T-helper 1 cell (primary cell): ENCODE results near the gene SPATA32.
A peak's percentile ranks its signal among the peaks of the same experiment; 100 is the strongest.

Source experiments
- DNase-seq, 5 donors: peaks; one replicate each; pipeline ENCODE4 v3.0.0-alpha.2; 2012 to 2020

Gene SPATA32

DNA sequence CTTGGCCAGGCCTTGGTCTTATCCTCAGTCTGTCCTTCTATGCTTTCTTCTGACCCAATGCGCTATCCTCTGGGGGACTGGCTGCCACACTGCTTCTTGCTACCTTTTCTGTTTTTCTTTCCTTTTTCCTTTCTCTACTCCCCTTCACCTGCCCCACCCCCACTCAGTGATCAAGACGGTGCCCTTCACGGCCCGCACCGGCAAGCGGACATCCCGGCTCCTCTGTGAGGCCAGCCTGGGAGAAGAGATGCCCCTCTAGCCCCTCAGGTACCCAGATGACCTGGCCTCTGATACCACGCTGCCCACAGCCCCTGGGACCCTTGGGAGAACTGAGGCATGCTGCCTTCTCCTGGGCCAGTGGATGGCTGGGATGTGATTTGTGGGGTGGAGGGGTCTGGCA lies 15.6 kb downstream of the SPATA32 start:
- DNase-seq: no peak

DNA sequence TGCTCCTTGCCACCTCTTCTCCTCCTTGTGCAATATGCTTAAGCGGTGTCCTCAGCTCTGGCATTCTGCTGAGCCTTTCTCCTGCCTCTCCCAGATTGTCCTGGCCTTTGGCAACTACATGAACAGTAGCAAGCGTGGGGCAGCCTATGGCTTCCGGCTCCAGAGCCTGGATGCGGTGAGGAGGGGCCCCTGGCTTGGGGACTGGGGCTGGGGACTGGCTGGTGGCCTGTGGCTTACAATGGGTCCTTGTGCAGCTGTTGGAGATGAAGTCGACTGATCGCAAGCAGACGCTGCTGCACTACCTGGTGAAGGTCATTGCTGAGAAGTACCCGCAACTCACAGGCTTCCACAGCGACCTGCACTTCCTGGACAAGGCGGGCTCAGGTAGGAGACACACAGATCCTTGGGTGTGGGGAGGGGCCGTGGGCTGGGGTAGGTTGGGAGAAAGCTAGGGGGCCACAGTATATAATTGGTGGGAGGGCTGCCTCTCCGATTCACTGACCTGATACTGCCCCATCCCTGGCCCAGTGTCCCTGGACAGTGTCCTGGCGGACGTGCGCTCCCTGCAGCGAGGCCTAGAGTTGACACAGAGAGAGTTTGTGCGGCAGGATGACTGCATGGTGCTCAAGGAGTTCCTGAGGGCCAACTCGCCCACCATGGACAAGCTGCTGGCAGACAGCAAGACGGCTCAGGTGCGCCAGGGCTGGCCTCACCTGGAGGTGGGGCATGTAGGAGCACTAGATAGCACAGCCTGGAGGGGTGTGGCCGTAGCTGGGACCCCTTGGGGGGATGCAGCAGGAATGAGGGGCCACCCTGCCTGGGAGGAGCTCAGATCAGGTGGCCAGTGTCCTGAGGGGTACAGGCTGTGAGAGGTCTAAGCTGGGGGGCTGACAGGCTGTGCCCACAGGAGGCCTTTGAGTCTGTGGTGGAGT lies 16.9 kb downstream of the SPATA32 start:
- DNase-seq: no peak

- DNase-seq: no peak
Observed at GRCh38 chr17:45243750-45244149, 18.1 kb downstream of the SPATA32 start.

DNA sequence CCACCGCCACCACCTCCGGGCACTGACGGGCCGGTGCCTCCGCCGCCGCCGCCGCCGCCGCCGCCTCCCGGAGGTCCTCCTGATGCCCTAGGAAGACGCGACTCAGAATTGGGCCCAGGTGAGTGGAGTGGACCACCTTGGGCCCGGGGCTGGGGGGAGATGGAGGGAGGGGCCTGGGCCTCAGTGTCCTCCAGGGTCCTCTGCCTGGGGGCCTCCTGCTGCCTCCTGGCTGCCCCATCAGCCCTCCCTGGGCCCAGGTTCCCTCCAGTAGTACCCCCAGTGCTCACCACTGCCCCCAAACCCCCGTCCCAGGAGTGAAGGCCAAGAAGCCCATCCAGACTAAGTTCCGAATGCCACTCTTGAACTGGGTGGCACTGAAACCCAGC lies 19.9 kb downstream of the SPATA32 start:
- DNase-seq: no peak

DNA sequence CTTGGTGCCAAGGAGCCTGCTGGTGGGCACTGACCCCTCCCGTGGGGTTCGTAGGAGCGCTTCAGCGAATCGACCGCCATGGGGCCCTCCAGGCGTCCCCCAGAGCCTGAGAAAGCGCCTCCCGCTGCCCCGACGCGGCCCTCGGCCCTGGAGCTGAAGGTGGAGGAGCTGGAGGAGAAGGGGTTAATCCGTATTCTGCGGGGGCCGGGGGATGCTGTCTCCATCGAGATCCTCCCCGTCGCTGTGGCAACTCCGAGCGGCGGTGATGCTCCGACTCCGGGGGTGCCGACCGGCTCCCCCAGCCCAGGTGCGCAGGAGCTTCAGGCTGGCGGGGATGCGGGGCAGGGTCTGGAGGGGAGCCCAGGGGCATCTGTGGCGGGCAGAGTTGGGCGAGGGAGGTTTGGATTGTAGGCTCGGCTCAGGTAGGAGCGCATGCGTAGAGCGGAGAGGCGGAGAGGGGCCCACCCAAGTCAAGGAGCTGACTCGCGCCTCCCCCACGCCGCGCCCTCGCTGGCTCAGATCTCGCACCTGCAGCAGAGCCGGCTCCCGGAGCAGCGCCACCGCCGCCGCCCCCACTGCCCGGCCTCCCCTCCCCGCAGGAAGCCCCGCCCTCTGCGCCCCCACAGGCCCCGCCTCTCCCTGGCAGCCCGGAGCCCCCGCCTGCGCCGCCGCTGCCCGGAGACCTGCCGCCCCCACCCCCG lies 20.4 kb downstream of the SPATA32 start:
- no peak for DNase-seq

DNA sequence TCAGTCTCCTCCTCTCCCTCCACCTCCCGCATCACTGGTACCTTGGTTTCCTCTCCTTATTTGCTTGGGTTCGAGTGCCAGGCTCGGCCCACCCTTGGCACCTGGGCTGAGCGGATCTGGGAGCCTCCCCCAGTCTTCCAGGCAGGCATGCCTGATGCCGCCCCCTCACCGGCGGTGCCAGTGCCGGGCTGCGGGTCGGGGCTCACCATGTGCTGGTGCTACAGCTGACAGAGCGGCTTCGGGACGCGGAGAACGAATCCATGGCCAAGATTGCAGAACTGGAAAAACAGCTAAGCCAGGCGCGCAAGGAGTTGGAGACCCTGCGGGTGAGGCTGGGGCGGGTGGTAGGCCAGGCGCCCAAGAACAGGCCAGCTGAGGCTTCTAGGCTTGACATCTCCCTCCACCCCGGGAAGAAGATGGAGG lies 21.0 kb downstream of the SPATA32 start:
- no peak for DNase-seq

- no peak for DNase-seq
Observed at GRCh38 chr17:45238155-45238774, 23.6 kb downstream of the SPATA32 start.

- DNase-seq: no peak
Observed at GRCh38 chr17:45237686-45238085, 24.2 kb downstream of the SPATA32 start.

DNA sequence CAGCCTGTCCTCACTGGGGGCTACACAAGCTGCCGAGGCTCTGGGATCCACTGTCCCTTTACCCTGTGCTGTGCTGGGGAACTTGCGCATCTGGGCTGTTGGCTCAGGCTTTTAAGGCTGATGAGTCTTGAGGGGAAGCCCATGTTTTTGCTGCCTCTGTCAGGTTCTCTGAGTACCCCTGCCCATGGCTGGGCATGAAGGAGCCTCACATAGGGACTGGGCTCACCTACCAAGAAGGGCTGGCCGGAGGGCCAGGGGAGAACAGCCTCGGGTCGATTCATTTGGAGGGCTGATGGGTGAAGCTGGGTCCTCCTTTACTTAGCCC lies 25.6 kb downstream of the SPATA32 start:
- no peak for DNase-seq

DNA sequence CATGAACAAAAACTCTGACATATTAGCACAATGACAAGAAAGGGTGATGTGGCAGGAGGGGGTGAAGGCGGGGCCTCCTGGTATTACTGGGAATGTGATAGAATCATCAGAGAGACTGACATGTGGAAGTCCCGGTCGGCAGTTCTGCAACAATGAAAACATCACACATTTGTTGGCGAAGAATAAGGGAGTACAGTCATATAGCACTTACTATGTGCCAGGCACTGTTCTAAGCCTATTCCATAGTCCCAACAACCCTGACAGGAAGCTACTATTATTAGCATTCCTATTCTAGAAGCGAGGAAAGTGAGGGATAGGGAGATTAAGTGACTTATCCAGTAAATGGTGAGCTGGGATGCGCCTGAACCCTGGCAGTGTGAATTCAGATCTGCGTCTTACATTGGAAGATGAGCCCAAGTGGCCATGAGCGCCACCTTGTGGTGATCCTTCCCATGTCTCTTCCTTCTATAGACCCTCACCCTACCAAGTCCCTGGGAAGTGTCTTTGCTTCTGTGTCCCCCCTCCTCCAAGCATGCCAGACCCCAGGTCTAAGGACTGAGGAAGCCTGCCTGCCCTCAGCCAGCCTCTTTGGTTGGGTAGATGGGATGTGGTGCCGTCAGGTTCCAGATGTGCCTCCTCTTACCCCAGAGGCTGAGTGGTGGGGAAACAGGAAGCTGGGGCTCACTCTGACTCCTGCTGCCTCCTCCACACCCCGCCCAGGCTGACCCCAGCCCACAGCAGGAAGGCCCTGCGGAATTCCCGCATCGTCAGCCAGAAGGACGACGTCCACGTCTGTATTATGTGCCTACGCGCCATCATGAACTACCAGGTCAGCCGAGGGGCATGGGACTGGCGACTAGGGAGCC lies 26.2 kb downstream of the SPATA32 start:
- DNase-seq: peak; percentile 56 to 80 (median 66)

- DNase-seq: peak in 2 of 5 donors; percentile 45 to 49
Observed at GRCh38 chr17:45234641-45235415, 27.1 kb downstream of the SPATA32 start.

DNA sequence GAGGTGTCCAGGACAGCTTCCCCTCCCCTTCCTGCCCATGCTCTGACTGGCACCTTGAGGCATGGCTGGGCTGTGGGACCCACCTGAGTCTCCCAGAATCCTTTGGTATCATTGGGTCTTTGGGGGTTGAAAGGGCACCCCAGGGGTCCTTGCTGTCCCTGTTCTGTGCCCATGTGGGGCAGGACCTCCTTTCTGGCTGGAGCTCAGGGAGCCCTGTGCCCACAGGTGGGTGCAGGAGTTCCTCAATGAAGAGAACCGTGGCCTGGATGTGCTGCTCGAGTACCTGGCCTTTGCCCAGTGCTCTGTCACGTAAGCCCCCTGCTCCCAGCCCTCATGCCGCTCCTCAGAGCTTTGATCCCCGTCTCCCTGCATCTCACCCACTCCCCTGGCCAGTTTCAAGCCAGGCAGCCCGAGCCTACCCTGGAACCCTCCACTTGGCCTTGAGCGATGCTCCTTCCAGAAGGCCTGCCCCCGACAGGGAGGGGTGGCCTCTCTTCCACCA lies 28.4 kb downstream of the SPATA32 start:
- no peak for DNase-seq

DNA sequence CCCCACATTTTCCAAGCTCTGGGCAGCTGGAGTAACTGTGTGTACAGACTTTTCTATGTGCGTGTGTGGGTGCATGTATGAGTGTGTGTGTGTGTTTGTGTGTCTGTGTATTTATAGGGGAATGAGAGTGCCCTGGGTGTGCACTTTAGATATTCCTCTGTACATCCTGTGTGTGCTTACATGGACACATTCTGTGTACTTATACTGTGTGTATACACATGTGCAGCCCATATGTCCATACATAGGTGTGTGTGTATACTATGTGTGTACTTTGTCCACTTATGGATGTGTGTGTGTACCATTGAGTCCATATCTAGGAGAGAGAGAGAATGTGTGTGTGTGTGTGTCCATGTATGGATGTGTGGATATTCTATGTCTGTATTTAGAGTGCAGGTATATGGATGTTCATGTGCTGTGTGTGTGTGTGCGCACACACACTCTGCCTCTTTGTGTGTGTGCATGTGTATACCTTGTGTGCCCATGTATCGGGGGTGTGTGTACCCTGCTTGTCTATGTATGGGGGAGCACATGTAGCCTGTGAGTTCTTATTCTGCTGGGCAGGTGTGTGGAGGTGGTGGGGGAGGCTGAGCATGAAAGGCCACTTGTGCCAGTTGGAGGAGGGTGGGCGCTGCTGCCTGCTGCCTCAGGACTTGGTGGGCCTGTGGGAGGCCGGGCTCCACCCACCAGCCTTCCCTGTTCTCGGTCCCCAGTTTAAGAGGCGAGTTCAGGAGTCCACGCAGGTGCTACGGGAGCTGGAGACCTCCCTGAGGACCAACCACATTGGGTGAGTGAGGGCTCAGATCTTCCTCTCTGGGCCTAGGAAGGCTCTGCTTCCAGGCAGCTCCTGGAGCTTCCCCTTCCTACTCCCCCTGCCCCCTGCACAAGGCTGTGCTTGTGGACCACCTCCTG lies 29.1 kb downstream of the SPATA32 start:
- no peak for DNase-seq

DNA sequence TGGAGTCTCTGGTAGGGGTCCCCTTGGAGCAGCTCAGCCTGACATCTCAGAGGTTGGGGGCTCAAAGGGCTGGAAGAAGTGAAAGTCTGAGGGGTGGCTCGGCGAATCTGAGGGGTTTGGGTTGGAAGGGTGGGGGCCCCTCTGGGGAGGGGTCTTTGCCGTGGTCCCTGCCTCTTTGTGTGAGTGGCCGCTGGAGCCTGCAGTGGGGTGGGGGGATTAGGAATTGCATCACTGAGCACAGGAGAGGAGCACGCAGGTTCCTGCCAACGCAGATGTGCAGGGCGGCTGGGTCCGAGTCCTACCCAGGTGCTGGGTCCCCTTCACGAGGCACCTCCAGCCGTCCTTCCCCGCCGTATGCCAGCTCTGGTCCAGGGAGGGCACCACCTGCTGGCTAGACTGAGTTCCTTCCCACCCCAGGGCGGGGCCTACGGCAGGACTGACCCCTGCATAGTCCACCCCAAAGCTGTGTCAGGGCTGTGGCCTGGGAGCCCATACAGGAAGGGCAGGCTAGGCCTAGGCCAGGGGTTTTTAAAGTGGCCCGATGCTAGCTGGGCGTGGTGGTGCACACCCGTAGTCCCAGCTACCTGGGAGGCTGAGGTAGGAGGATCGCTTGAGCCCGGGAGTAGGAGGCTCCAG lies 30.3 kb downstream of the SPATA32 start:
- no peak for DNase-seq

DNA sequence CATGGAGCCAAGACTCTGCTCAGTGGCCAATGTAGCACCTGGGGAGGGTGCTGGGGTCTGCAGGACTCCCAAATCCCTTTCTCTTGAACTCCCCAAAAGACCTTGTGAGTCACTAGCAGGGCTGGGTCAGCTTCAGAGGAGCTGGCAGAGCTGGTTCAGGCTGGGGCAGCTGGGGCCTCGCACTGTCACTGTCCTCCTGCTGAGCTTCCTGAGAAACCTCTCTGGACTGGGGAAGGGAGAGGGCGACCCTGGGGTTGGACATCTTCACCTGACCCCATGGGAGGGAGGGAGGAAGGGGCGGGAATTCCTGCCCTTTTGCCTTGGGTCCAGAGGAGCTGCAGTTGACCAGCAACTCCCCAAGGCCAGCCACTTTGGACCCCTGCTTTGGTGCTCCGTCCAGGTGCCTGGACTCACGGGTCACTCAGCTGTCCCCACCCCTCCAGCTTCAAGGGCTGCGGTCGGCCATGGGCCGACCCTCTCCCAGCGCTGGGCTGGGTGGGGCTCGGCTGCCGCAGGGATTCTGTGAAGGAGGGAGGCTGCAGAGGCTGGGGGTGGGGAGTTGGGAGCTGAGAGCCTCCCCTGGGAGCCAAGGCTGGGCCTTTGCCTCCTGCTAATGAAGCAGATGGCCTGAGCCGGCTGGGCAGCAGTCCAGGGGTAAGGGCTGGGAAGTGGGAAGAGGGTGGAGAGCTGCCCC lies 31.0 kb downstream of the SPATA32 start:
- no peak for DNase-seq

GRCh38 chr17:45230410-45230786 lies 31.5 kb downstream of the SPATA32 start:
- no peak for DNase-seq

DNA sequence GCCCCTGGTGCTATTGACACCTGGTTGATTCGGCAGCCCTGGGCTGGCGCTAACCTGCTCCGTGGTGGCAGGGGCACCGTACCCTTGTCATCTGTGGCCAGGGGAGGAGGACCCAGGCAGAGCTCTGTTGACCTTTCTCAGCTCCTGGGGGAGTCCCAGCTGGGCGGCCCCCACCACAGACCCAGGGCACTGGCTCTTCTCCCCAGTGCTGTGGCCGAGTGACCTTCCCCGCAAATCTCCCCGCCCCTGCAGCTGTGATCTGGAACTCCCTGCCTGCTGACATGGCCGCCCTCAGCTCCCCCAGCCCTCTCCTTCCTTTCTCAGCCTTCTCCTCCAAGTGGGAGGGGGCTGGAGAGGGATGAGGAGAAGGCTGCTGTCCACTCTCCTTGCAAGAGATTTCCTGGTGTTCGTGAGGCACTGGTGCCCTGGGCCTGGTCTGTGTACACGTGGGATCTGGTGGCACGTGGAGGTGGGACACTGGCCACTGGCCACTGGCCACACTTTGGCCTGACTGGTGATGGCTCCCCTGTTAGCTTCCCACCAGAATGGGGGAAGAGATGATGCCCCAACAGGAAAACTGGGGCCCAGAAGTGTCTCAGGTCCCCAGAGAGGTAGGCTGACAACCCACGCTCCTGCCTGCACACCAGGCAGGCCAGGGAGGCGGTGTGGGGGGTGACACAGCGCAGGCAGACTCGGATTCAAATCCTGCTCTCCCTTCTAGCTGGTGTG lies 32.0 kb downstream of the SPATA32 start:
- no peak for DNase-seq

DNA sequence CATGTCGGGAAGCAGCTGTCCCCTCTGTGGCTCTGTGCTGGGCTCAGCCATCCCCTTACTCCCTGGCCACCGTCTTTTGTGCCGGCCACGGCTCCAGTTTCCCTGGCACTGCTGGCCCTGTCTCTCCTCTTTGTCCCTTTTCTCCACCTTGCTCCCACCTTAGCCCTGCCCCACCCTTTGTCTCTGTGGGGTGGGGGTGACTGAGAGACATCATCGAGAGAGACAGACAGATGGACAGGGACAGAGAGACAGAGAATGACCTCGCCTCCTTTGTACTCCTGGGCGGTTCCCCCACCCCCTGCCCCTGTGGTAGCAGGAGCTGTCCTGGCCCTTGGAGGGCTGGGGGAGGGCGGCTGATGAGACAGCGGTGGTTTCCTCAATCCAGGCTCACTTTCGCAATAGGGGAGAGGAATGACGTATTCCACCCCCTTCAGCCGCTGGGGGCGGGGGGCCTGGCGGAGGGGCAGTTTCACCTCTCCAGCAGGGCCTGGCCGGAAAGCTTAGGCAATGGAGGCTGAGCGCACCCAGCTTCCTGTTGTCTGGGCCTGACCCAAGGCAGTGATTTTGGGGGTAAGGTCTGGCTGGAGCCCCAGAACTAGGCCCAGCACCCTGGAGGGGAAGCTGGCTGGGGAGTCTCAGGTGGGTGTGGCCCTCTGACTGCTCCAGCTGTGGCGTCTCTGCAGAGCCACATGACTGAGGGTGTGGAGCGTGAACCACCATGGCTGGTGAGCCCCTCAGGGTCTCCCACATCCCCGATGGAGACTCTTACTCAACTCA lies 32.9 kb downstream of the SPATA32 start:
- peak; percentile 64 to 91 (median 78) for DNase-seq
